Activated naive CD4-positive, alpha-beta T cell treated with anti-CD3 and anti-CD28 coated beads for 36 hours (primary cell): Measurements from ENCODE around the gene PFKFB3. TPM values are rescaled to one million over a fixed set of nuclear protein-coding genes. Genes with fewer than 3 reads are reported as not detected.
"Not testable (repeated sequence)": the region's sequence is repeated elsewhere in the genome, so short reads cannot be mapped to it uniquely, and the experiment has no call there.

Experiments used
- CTCF ChIA-PET: fragments of 350-600 bp; sonication (Branson Sonifier 250); formaldehyde crosslinking; loops from one replicate; lab custom pipeline; 2021; ENCODE audit warnings: antibody characterized with exemption; lab: Charles Lee
- DNase-seq: peaks from one replicate; pipeline ENCODE4 v3.0.0-alpha.2; 2020
- H3K27ac Mint-ChIP-seq: one replicate; pipeline ENCODE4 v1.8.0; 2021; ENCODE audit warnings: mild to moderate bottlenecking, mixed read lengths
- H3K27me3 Mint-ChIP-seq: one replicate; pipeline ENCODE4 v1.8.0; 2021; ENCODE audit warnings: low read depth, mixed read lengths
- H3K36me3 Mint-ChIP-seq: one replicate; pipeline ENCODE4 v1.8.0; 2021; ENCODE audit warnings: low read depth, mixed read lengths
- H3K4me1 Mint-ChIP-seq: one replicate; pipeline ENCODE4 v1.8.0; 2021; ENCODE audit warnings: low read depth, mixed read lengths
- H3K4me3 Mint-ChIP-seq: one replicate; pipeline ENCODE4 v1.8.0; 2021; ENCODE audit warnings: mild to moderate bottlenecking, moderate library complexity, mixed read lengths
- H3K9me3 Mint-ChIP-seq: one replicate; pipeline ENCODE4 v1.8.0; 2021; ENCODE audit warnings: mixed read lengths
- intact Hi-C: fragments of 100-400 bp; cut with micrococcal nuclease; formaldehyde crosslinking; loops from one replicate; pipeline ENCODE4 v1.15.1; 2023
- total RNA-seq, 2 experiments: library from RNA; stranded (reverse); gene quantifications; one replicate each; pipeline ENCODE4 v1.2.3, GENCODE V29; 2021

The PFKFB3 gene
- 10 to 100 TPM; 87.7 to 88.5 TPM for total RNA-seq

DNA sequence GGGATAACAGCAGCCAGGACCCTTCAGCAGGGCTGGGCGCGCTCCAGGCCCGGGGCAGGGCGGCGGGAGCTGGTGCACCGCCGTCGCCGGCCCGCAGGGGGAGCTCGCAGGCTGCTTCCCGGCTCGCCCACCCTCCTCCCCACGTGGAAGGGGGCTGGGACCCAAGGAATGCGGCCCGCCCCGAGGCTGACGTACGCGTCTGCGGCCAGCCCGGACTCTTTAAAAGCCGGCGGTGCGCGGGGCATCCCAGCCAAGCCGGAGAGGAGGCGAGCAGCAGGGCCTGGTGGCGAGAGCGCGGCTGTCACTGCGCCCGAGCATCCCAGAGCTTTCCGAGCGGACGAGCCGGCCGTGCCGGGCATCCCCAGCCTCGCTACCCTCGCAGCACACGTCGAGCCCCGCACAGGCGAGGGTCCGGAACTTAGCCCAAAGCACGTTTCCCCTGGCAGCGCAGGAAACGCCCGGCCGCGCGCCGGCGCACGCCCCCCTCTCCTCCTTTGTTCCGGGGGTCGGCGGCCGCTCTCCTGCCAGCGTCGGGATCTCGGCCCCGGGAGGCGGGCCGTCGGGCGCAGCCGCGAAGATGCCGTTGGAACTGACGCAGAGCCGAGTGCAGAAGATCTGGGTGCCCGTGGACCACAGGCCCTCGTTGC lies at the start of gene PFKFB3:
PFKFB3 (plus strand) TSS at position 249 of the 647 bp plus-strand sequence; CDS start at position 578, 329 bp downstream.
- intact Hi-C loops: loop anchor here (1.0 to 10.0 kb wide), 9 partner anchors 40 to 464 kb away; no protein-coding TSS in a partner anchor
- peaks cover 36% of the 10 kb centered on the region for H3K4me1 Mint-ChIP-seq
- peak within 1 kb of the TSS; percentile 99 for H3K4me3 Mint-ChIP-seq
- H3K36me3 Mint-ChIP-seq: peaks cover 10% of the 10 kb centered on the region
- H3K27ac Mint-ChIP-seq: peak within 1 kb of the TSS; percentile 83
- peak; percentile 94 for DNase-seq
- no peaks in the 10 kb centered on the region for H3K27me3 Mint-ChIP-seq
- CTCF ChIA-PET: interaction anchor here (0.5 to 2.6 kb wide), 34 partner anchors 10 to 271 kb away, joined by 3 to 66 read pairs (median 4); no protein-coding TSS in a partner anchor
- H3K9me3 Mint-ChIP-seq: no peaks in the 10 kb centered on the region

DNA sequence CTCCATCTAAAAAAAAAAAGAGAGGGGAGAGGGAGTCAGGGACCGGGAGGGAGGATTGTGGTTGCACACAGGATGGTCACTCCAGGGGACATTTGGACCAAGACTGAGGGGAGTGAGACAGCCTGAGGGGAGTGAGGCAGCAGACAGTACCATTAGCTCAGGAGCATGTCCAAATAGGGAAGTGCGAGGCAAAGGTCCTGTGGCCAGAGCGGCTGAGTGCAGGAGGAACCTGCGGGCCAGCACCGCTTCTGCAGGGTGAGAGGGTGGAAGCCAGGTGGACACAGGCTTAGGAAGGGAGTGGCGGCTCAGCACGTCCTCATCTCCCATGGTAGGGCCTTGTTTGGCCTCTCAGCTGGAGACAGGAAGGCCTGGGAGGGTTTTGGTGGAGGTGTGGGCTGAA lies 48.9 kb upstream of the PFKFB3 start:
- intact Hi-C loops: no loop called here
- Mint-ChIP-seq H3K4me3 (no peak overlapping the region), H3K27ac (no peak overlapping the region)

DNA sequence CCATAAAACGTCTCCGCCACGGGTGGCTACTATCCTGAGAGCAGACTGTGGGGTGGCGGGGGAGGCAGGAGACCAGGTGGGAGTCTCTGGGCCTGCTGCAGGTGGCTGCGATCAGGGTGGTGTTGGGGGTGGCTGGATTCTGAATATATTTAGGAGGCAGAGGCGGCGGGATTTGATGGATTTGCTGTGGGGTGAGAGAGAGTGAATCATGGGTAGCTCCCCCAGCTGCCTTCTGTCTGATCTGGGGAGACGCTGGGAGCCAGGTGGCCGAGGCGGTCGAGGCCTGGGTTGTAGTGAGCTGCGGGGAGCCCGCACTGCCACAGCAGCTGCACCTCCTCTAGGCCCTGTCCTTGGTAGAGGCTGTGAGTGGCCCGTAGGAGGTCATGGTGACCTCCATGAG lies 48.2 kb upstream of the PFKFB3 start:
- CTCF ChIA-PET: interaction anchor here (0.7 kb wide), 1 partner anchor 9 kb away, joined by 3 read pairs; no protein-coding TSS in a partner anchor
- no peaks in the 10 kb centered on the region for H3K27me3 Mint-ChIP-seq
- peaks cover 6% of the 10 kb centered on the region for H3K36me3 Mint-ChIP-seq
- H3K27ac Mint-ChIP-seq: peak overlapping the region; percentile 12
- H3K4me1 Mint-ChIP-seq: peaks cover 33% of the 10 kb centered on the region
- H3K4me3 Mint-ChIP-seq: no peak overlapping the region
- intact Hi-C loops: no loop called here
- no peak for DNase-seq
- H3K9me3 Mint-ChIP-seq: no peaks in the 10 kb centered on the region

More for the DNA sequence above, 48.9 kb upstream of the PFKFB3 start:
- Mint-ChIP-seq H3K4me1 (peaks cover 38% of the 10 kb centered on the region), H3K36me3 (peaks cover 6% of the 10 kb centered on the region), H3K27me3 (no peaks in the 10 kb centered on the region), H3K9me3 (no peaks in the 10 kb centered on the region)
- DNase-seq: no peak
- CTCF ChIA-PET: interaction anchor here (0.8 to 3.5 kb wide), 3 partner anchors 8 to 264 kb away, joined by 3 to 11 read pairs (median 3); partner anchors contain the start of gene FBH1

DNA sequence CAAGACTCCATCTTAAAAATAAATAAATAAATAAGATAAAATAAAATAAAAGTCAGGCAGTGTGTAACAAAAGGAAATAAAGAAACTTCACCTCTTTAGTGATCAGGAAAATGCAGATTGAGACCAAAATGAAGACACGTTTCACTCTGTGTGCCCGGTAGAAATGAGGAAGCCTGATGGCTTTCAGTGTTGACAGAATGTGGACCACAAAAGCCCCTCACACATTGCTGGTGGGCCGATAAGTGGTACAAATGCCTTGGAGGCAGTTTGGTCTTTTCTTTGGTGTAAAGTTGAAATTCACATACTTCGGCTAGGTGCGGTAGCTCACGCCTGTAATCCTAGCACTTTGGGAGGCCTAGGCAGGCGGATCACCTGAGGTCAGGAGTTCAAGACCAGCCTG lies 44.5 kb upstream of the PFKFB3 start:
- H3K27me3 Mint-ChIP-seq: no peaks in the 10 kb centered on the region
- no peak overlapping the region for H3K4me3 Mint-ChIP-seq
- no peak overlapping the region for H3K27ac Mint-ChIP-seq
- H3K36me3 Mint-ChIP-seq: peaks cover under 1% of the 10 kb centered on the region
- peaks cover 30% of the 10 kb centered on the region for H3K4me1 Mint-ChIP-seq
- intact Hi-C loops: no loop called here
- DNase-seq: no peak
- CTCF ChIA-PET: interaction anchor here (1.9 kb wide), 1 partner anchor 22 kb away, joined by 7 read pairs; no protein-coding TSS in a partner anchor
- no peaks in the 10 kb centered on the region for H3K9me3 Mint-ChIP-seq

DNA sequence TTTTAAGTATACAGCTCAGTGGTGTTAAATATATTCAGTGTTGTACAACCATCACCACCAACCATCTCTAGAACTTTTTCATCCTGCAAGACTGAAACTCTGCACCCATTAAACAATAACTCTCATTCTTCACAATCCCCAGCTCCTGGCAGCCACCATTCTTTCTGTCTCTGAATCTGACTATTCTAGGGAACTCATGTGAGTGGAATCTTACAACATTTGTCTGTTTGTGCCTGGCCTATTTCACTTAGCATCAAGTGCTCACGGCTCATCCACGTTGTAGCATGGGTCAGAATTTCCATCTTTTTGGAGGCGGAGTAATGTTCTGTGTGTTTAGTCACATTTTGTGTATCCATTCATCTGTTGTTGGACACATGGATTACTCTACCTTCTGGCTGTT lies 40.8 kb upstream of the PFKFB3 start:
- no peaks in the 10 kb centered on the region for H3K27me3 Mint-ChIP-seq
- H3K4me1 Mint-ChIP-seq: peaks cover 54% of the 10 kb centered on the region
- DNase-seq: no peak
- intact Hi-C loops: loop anchor here (2.0 to 5.0 kb wide), 2 partner anchors 41 to 185 kb away; partner anchors contain the start of genes IL15RA and PFKFB3
- H3K36me3 Mint-ChIP-seq: peaks cover 20% of the 10 kb centered on the region
- H3K4me3 Mint-ChIP-seq: no peak overlapping the region
- CTCF ChIA-PET: interaction anchor here (0.7 to 2.6 kb wide), 5 partner anchors 10 to 240 kb away, joined by 3 to 11 read pairs (median 7); partner anchors contain the start of gene PFKFB3
- H3K27ac Mint-ChIP-seq: no peak overlapping the region
- no peaks in the 10 kb centered on the region for H3K9me3 Mint-ChIP-seq

- peak overlapping the region; percentile 54 for H3K4me3 Mint-ChIP-seq
- intact Hi-C loops: loop anchor here (1.0 to 5.0 kb wide), 3 partner anchors 21 to 185 kb away; partner anchors contain the start of genes IL15RA and PFKFB3
- DNase-seq: no peak
- H3K27me3 Mint-ChIP-seq: no peaks in the 10 kb centered on the region
- H3K4me1 Mint-ChIP-seq: peaks cover 57% of the 10 kb centered on the region
- CTCF ChIA-PET: interaction anchor here (1.2 to 2.6 kb wide), 5 partner anchors 11 to 239 kb away, joined by 4 to 11 read pairs (median 7); partner anchors contain the start of gene PFKFB3
- H3K27ac Mint-ChIP-seq: peak overlapping the region; percentile 50
- H3K9me3 Mint-ChIP-seq: no peaks in the 10 kb centered on the region
- H3K36me3 Mint-ChIP-seq: peaks cover 26% of the 10 kb centered on the region
Measured at GRCh38 chr10:6162589-6163356, 40.0 kb upstream of the PFKFB3 start.

GRCh38 chr10:6163364-6164270 lies 39.1 kb upstream of the PFKFB3 start:
- Mint-ChIP-seq H3K27me3 (no peaks in the 10 kb centered on the region), H3K36me3 (peaks cover 27% of the 10 kb centered on the region), H3K9me3 (no peaks in the 10 kb centered on the region), H3K27ac (peak overlapping the region; percentile 94), H3K4me1 (peaks cover 57% of the 10 kb centered on the region), H3K4me3 (peak overlapping the region; percentile 98)
- CTCF ChIA-PET: interaction anchor here (0.6 to 2.6 kb wide), 7 partner anchors 9 to 243 kb away, joined by 3 to 9 read pairs (median 4); partner anchors contain the start of gene PFKFB3
- intact Hi-C loops: loop anchor here (1.0 to 5.0 kb wide), 3 partner anchors 22 to 186 kb away; partner anchors contain the start of genes IL15RA and PFKFB3
- peak; percentile 92 for DNase-seq

DNA sequence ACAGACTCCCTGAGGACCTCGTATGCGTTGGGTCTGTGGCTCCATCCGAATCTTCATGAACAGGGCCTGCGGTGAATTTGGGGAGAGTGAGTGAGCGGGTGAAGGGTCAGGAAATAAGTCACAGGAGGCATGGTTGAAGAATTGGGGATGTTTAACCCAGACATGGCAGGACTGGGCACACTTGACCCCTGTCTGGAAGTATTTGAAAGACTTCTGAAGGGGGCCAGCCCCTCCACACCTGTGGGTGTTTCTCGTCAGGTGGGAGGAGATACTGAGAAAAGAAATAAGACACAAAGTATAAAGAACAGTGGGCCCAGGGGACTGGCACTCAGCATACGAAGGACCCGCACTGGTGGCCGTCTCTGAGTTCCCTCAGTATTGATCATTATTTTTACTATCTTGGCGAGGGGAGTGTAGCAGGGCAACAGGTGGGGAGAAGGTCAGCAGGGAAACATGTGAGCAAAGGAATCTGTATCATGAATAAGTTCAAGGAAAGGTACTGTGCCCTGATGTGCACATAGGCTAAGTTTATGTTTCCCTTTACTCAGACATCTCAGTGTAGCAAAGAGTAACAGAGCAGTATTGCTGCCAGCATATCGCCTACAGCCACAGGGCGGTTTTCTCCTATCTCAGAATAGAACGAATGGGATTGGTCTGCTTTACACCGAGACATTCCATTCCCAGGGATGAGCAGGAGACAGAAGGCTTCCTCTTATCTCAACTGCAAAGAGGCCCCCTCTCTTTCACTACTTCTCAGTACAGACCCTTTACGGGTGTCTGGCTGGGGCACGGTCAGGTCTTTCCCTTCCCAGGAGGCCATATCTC lies 38.2 kb upstream of the PFKFB3 start:
- CTCF ChIA-PET: interaction anchor here (0.9 to 1.2 kb wide), 2 partner anchors 14 to 57 kb away, joined by 3 to 4 read pairs; no protein-coding TSS in a partner anchor
- Mint-ChIP-seq H3K36me3 (peaks cover 27% of the 10 kb centered on the region), H3K27ac (peak overlapping the region; percentile 94), H3K27me3 (no peaks in the 10 kb centered on the region), H3K9me3 (no peaks in the 10 kb centered on the region), H3K4me1 (peaks cover 65% of the 10 kb centered on the region), H3K4me3 (peak overlapping the region; percentile 98)
- no peak for DNase-seq
- intact Hi-C loops: loop anchor here (5.0 kb wide), 1 partner anchor 187 kb away; the partner anchor contains the start of gene IL15RA

DNA sequence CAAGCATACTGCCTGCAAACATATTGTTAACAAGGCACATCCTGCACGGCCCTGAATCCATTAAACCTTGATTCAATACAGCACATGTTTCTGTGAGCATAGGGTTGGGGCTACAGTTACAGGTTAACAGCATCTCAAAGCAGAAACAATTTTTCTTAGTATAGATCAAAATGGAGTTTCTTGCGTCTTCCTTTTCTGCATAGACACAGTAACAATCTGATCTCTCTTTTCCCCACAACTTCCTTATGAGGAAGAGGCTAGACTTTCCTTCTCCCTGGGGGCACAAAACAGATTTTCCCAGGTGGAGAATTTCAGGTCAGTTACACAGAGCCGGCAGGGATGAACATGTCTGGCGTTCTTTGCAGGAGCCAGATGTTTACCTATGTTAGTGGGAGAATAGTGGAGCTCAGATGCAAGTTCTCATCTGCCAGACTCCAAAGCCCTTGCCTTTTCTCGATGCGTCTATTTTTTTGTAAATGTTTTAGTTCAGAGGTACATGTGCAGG lies 37.5 kb upstream of the PFKFB3 start:
- Mint-ChIP-seq H3K36me3 (peaks cover 27% of the 10 kb centered on the region), H3K27ac (peak overlapping the region; percentile 94), H3K9me3 (no peaks in the 10 kb centered on the region), H3K27me3 (no peaks in the 10 kb centered on the region), H3K4me3 (peak overlapping the region; percentile 98), H3K4me1 (peaks cover 73% of the 10 kb centered on the region)
- DNase-seq: no peak
- CTCF ChIA-PET: interaction anchor here (0.6 to 0.8 kb wide), 2 partner anchors 18 to 75 kb away, joined by 3 read pairs; no protein-coding TSS in a partner anchor
- intact Hi-C loops: no loop called here

DNA sequence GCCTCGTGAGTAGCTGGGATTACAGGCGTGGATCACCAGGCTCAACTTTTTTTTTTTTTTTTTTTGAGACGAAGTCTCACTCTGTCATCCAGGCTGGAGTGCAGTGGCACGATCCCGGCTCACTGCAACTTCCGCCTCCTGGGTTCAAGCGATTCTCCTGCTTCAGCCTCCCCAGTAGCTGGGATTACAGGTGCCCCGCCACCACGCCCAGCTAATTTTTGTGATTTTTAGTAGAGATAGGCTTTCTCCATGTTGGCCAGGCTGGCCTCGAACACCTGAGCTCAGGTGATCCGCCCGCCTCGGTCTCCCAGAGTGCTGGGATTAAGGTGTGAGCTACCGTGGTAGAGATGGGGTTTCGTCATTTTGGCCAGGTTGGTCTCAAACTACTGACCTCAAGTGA lies 36.8 kb upstream of the PFKFB3 start:
- H3K4me1 Mint-ChIP-seq: peaks cover 77% of the 10 kb centered on the region

More for the DNA sequence above, 36.8 kb upstream of the PFKFB3 start:
- intact Hi-C loops, H3K9me3 Mint-ChIP-seq, H3K27me3 Mint-ChIP-seq, DNase-seq: not testable (repeated sequence)
- Mint-ChIP-seq H3K36me3 (peaks cover 31% of the 10 kb centered on the region), H3K27ac (peak overlapping the region; percentile 94), H3K4me3 (peak overlapping the region; percentile 98)
- CTCF ChIA-PET: interaction anchor here (0.6 to 1.2 kb wide), 3 partner anchors 17 to 76 kb away, joined by 3 read pairs; no protein-coding TSS in a partner anchor
